Measurements from ENCODE around the gene GALNT7. TPM values are rescaled to one million over a fixed set of nuclear protein-coding genes. Genes with fewer than 3 reads are reported as not detected.
"Not testable (repeated sequence)": the region's sequence is repeated elsewhere in the genome, so short reads cannot be mapped to it uniquely, and the experiment has no call there.

Gene GALNT7
- total RNA-seq, 1 experiment from 2014 or later: 18.3 TPM

GRCh38 chr4:173167758-173168395 is 734 bp upstream of the GALNT7 start:
- DNase-seq (ENCODE audit: low read depth): peak; percentile 31

- DNase-seq (ENCODE audit: low read depth): no peak
Observed at GRCh38 chr4:173169178-173169427, 492 bp downstream of the GALNT7 start.

- DNase-seq (ENCODE audit: low read depth): peak; percentile 62
Observed at GRCh38 chr4:173169428-173170181, 994 bp downstream of the GALNT7 start.

GRCh38 chr4:173170182-173170778 is 1.7 kb downstream of the GALNT7 start:
- DNase-seq (ENCODE audit: low read depth): no peak

- DNase-seq (ENCODE audit: low read depth): peak; percentile 40
Observed at GRCh38 chr4:173171098-173171497, 2.5 kb downstream of the GALNT7 start.

GRCh38 chr4:173171987-173172386 is 3.4 kb downstream of the GALNT7 start:
- no peak for DNase-seq (ENCODE audit: low read depth)

- no peak for DNase-seq (ENCODE audit: low read depth)
Observed at GRCh38 chr4:173174184-173174583, 5.6 kb downstream of the GALNT7 start.

- DNase-seq (ENCODE audit: low read depth): no peak
Observed at GRCh38 chr4:173174594-173175012, 6.0 kb downstream of the GALNT7 start.

- no peak for DNase-seq (ENCODE audit: low read depth)
Observed at GRCh38 chr4:173176010-173176409, 7.4 kb downstream of the GALNT7 start.

GRCh38 chr4:173177232-173177631 is 8.6 kb downstream of the GALNT7 start:
- DNase-seq (ENCODE audit: low read depth): no peak

- DNase-seq (ENCODE audit: low read depth): no peak
Observed at GRCh38 chr4:173178144-173178543, 9.5 kb downstream of the GALNT7 start.

- peak; percentile 68 for DNase-seq (ENCODE audit: low read depth)
Observed at GRCh38 chr4:173181848-173182247, 13.2 kb downstream of the GALNT7 start.

- DNase-seq (ENCODE audit: low read depth): peak; percentile 78
Observed at GRCh38 chr4:173182403-173182802, 13.8 kb downstream of the GALNT7 start.

- DNase-seq (ENCODE audit: low read depth): not testable (repeated sequence)
Observed at GRCh38 chr4:173183659-173184247, 15.1 kb downstream of the GALNT7 start.

GRCh38 chr4:173185847-173186510 is 17.4 kb downstream of the GALNT7 start:
- no peak for DNase-seq (ENCODE audit: low read depth)

- no peak for DNase-seq (ENCODE audit: low read depth)
Observed at GRCh38 chr4:173187732-173188131, 19.1 kb downstream of the GALNT7 start.

- DNase-seq (ENCODE audit: low read depth): no peak
Observed at GRCh38 chr4:173188648-173189047, 20.0 kb downstream of the GALNT7 start.

GRCh38 chr4:173189117-173189693 is 20.6 kb downstream of the GALNT7 start:
- DNase-seq (ENCODE audit: low read depth): no peak

GRCh38 chr4:173191623-173192041 is 23.0 kb downstream of the GALNT7 start:
- DNase-seq (ENCODE audit: low read depth): peak; percentile 41

GRCh38 chr4:173192375-173193162 is 24.0 kb downstream of the GALNT7 start:
- peak; percentile 34 for DNase-seq (ENCODE audit: low read depth)

- no peak for DNase-seq (ENCODE audit: low read depth)
Observed at GRCh38 chr4:173194157-173194556, 25.5 kb downstream of the GALNT7 start.

Data from RPMI7951 (cell line).